Measurements from ENCODE around the gene MAP2K7.

GRCh38 chr19:7857727-7858108, 46.0 kb upstream of the MAP2K7 start:
- TF ChIP-seq POLR2A (IDR thresholded peaks at IDR 0.05; ENCODE audit: low read depth, low read length) (no peak), RFX5 (IDR thresholded peaks at IDR 0.05; ENCODE audit: low read depth, low read length) (no peak), CTCF (conservative IDR thresholded peaks at IDR 0.05; ENCODE audit: low read depth, low read length) (no peak), CEBPB (IDR thresholded peaks at IDR 0.05; ENCODE audit: low read depth, low read length) (no peak), USF2 (IDR thresholded peaks at IDR 0.05; ENCODE audit: low read depth, low read length) (no peak), CHD1 (IDR thresholded peaks at IDR 0.05; ENCODE audit: low read depth, low read length) (no peak), NFE2L2 (IDR thresholded peaks at IDR 0.05; ENCODE audit: low read depth, low read length) (no peak), RCOR1 (IDR thresholded peaks at IDR 0.05; ENCODE audit: insufficient replicate concordance, low read length) (no peak), FOS (IDR thresholded peaks at IDR 0.05; ENCODE audit: low read depth, low read length) (no peak), RAD21 (IDR thresholded peaks at IDR 0.05; ENCODE audit: low read length) (no peak), ELK1 (IDR thresholded peaks at IDR 0.05; ENCODE audit: borderline replicate concordance, low read depth, low read length) (no peak), MAFK (IDR thresholded peaks at IDR 0.05; ENCODE audit: low read depth, low read length) (no peak), BHLHE40 (IDR thresholded peaks at IDR 0.05; ENCODE audit: low read depth, low read length) (no peak), SMC3 (IDR thresholded peaks at IDR 0.05; ENCODE audit: low read depth, low read length) (no peak)
